Epithelial cell of esophagus (primary cell): ENCODE measurements around the gene RPS6KC1.
"Not testable (repeated sequence)": the region's sequence is repeated elsewhere in the genome, so short reads cannot be mapped to it uniquely, and the experiment has no call there.

Source experiments
- DNase-seq: peaks from one replicate; pipeline ENCODE4 v3.0.0; 2010; ENCODE audit warnings: low read depth
- H3K4me3 ChIP-seq: 2 replicates; pipeline ENCODE4 v1.5.1; 2011; ENCODE audit warnings: mild to moderate bottlenecking, low read length, control low read depth
- TF ChIP-seq, protein P1 (sequence below): IDR thresholded peaks from 2 replicates; pipeline ENCODE4 v1.5.1; 2011; ENCODE audit warnings: low read depth, mild to moderate bottlenecking, low read length, control low read depth, inconsistent platforms; ENCODE audit not compliant: insufficient read depth; ENCODE audit errors: missing control alignments

Gene RPS6KC1

DNA sequence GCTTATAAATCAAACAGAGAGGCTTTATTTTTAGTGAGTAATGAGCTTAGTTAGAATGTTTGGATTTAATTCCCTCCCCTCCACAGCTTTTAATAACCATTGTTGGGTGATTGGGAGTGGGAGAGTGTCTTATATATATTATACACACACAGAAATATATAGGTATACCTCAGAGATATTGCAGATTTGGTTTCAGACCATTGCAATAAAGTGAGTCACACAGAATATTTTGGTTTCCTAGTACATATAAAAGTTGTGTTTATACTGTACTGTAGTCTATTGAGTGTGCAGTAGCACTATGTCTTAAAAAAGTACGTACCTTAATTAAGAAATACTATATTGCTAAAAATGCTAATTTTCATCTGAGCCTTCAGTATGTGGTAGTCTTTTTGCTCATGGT, 44.4 kb downstream of the RPS6KC1 start:
- no peak overlapping the region for H3K4me3 ChIP-seq
- TF ChIP-seq, protein P1, sequence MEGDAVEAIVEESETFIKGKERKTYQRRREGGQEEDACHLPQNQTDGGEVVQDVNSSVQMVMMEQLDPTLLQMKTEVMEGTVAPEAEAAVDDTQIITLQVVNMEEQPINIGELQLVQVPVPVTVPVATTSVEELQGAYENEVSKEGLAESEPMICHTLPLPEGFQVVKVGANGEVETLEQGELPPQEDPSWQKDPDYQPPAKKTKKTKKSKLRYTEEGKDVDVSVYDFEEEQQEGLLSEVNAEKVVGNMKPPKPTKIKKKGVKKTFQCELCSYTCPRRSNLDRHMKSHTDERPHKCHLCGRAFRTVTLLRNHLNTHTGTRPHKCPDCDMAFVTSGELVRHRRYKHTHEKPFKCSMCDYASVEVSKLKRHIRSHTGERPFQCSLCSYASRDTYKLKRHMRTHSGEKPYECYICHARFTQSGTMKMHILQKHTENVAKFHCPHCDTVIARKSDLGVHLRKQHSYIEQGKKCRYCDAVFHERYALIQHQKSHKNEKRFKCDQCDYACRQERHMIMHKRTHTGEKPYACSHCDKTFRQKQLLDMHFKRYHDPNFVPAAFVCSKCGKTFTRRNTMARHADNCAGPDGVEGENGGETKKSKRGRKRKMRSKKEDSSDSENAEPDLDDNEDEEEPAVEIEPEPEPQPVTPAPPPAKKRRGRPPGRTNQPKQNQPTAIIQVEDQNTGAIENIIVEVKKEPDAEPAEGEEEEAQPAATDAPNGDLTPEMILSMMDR = no peak
- no peak for DNase-seq

DNA sequence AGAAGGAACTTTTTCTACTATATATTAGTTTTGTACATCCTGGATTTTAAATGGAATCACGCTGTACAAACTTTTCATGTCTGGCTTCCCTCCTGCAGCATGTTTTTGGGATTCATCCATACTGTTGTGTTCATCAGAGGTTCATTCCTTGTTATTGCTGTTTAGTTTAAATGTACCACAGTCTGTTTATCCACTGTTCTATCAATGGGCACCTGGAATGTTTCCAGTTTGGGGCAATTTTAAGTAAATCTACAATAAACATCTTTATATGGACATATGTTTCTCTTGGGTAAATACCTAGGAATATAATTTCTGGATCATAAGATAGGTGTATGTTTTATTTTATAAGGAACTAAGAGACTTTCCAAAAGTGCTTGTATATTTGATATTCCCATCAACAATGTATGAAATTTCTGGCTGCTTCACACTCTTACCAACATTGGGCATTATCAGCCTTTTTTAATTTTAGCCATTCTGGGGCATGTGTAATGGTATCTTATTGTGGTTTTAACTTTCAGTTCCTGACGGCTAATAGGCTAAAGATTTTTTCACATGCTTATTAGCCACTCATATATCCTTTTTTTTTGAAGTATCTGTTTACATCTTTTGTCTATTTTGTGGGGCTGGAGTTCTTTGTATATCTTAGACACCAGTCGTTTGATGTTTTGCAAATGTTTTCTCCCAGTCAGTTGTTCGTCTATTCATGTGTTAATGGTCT, 48.8 kb downstream of the RPS6KC1 start:
- H3K4me3 ChIP-seq = no peak overlapping the region
- TF ChIP-seq, protein P1 = no peak
- no peak for DNase-seq

DNA sequence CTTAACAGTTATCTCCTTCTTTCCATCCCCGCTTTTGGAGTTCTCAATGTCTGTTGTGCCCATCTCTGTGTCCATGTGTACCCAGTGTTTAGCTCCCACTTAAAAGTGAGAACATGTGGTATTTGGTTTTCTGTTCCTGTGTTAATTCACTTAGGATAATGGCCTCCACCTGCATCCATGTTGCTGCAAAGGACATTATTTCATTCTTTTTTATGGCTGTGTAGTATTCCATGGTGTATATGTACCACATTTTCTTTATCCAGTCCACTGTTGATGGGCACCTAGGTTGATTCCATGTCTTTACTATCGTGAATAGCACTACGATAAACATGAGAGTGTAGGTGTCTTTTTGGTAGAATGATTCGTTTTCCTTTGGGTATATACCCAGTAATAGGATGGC, 49.5 kb downstream of the RPS6KC1 start:
- DNase-seq, H3K4me3 ChIP-seq: not testable (repeated sequence)

DNA sequence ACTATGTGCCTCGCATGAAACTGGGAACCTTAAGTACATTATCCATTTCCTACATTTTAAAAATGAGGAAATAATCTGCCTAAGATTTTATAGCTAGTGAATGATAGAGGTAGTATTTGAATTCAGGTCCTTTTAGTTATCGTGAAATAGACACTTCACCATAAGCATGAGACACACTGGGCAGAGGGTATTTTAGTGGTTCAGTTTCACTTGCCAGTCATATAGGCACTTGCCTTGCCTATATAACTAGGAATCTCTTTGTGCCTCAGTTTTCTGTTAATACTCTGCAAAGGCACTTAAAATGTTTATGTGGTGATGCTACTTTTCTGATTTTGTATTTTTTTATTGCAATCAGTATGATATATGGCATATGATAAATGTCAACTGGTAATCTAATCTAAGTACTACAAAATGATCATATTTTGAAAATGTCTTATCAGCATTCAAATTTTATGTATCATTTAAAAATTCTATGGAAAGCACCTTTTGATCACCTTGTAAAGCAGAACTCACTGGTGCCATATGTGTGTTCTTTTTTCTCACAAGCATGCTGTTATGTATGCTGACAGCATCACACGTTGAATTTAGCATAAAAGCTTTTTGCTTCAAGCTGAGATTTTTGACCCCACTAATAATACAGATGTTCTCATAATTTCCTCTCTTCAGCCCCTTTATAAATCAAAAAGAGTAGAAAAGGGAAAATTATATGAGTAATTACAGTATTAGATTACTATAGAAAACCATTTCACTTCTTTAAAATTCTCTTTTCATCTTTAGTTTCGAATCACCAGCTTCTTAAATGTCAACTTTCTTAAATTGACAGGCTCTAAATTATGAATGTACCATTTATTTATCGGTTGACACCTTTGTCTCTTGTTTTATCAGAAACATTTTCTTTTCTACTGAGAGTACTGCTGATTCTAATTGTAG, 52.6 kb downstream of the RPS6KC1 start:
- DNase-seq = no peak
- TF ChIP-seq, protein P1 = no peak
- H3K4me3 ChIP-seq = no peak overlapping the region

DNA sequence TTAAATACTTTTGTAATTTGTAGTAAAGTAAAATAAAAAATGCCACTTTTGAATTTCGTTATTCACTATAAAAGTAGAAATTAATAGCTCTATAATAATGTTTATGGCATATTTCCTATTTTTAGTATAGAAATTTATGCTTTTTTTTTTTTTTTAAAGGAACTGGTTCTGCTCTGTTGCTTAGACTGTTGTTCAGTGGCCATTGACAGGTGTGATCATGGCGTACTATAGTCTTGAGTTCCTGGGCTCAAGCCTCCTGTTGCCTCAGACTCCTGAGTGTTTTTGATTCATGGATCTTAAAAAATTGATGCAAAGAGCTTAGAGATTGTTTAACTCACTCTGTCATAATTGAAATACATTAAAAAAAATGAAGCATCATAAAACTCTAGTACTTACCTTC, 53.6 kb downstream of the RPS6KC1 start:
- TF ChIP-seq, protein P1 = no peak
- DNase-seq = no peak
- no peak overlapping the region for H3K4me3 ChIP-seq

DNA sequence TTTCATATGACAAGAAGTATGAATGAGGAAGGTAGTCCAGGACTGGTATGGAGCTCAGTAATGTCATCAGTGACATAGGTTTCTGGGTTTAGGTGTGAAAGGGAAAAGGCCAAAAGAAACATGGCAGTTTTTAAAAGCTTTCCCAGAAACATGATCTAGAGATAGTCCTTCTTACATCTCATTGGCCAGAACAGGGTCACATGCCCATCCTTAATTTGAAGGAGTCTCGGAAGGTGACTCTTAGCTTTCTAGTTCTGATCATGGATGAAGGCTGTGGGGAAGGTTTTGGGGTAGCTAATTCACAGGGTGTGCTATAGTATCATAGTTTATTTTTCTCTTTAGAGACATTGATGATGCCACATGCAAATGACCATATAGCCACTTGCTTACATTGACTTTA, 55.3 kb downstream of the RPS6KC1 start:
- DNase-seq = no peak
- TF ChIP-seq, protein P1 = no peak
- no peak overlapping the region for H3K4me3 ChIP-seq

DNA sequence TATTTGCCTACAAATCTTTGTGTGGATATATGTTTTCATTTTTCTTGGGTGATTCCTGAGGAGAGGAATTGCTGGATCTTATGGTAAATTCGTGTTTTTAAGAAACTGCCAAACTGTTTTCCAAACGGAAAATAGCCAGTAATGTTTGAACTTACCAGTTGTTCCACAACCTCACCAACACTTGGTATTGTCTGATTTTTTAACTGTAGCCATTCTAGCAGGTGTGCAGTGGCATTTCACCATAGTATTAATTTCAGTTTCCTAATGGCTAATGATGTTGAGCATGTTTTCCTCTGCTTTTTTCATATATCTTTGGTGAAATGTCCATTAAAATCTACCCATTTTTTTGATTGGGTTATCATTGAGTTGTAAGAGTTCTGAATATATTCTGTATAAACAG, 56.6 kb downstream of the RPS6KC1 start:
- no peak for DNase-seq
- TF ChIP-seq, protein P1 = no peak
- H3K4me3 ChIP-seq = no peak overlapping the region
